Activated T-cell treated with anti-CD3 and anti-CD28 coated beads for 1 hour (primary cell): ENCODE measurements around the gene FHAD1.

Experiments used
- DNase-seq: peaks from one replicate; pipeline ENCODE4 v3.0.0-alpha.2; 2020; ENCODE audit warnings: low read depth

FHAD1 gene

DNA sequence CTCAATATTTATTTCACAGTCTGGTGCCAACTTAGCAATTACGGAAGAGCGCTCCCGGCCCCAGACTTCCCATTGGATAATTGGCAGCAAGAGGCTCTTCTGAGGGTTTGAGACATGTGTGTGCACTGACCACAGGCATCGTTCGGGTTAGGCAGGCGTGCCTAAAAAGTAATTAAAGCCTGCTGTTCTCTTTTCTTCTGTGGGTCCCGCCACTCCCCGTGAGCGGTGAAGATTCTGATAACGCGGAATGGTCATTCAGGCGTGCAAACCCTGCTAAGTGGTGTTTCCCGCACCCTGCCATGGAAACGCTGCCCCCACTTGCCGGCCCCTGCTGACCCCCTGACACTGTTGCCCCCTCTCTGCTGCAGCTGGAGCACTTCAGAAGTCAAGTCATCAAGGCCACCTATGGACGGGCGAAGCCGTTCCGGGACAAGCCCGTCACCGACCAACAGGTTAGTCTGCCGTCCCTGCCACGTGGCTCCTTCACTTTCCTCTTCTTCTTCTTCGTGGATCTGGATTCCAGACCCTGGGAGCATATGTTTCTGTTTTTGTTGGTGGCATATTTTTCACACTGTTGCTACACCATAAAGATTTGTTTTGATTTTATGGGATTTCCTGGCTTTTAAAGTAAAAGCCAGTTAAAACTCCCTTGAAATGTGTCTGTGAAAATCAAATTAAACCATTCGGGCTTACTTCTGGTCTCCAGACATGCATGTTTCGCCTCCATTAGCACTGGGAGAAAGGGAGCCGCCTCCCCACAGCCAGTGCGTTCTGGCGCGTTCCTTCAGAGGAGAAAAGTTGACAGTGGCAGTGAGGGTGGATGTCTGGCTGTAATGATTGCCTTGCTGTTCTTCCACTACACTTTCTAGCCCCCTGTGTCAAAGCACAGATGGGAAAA lies 79.9 kb downstream of the FHAD1 start:
- DNase-seq: no peak

DNA sequence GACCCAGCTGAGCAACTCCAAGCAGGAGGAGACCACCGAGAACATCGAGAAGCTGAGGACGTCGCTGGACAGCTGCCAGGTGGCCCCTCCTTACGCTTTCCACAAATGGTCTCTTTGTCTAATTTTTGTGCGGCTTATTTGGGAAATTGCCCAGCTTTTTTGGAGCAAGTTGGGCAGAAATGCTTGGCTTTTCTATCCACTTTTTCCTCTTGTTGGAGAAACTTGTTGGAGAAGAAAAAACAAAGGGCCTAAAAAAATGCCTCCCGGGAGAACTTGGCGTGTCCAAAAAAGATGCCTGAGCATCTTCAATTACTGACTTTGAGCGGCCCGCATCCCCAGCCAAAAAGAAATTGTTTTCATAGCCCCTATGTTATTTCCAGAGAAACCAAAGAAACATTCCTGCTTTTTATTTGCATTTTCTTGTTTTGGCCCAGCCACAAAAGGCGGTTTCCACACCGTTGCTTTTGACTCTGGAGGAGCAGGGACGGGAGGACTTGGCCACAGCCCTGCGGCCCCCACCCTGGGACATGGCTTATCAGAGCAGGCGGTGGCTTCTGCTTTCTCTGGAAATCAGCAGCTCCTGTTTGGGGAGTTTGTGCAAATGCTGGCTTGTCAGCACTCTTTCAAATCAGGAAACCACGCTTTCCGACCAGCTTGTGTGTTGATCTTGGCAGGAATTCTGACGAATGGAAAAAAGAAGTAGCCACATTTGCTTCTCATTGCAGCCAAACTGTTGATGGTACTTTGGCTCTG lies 81.5 kb downstream of the FHAD1 start:
- no peak for DNase-seq

DNA sequence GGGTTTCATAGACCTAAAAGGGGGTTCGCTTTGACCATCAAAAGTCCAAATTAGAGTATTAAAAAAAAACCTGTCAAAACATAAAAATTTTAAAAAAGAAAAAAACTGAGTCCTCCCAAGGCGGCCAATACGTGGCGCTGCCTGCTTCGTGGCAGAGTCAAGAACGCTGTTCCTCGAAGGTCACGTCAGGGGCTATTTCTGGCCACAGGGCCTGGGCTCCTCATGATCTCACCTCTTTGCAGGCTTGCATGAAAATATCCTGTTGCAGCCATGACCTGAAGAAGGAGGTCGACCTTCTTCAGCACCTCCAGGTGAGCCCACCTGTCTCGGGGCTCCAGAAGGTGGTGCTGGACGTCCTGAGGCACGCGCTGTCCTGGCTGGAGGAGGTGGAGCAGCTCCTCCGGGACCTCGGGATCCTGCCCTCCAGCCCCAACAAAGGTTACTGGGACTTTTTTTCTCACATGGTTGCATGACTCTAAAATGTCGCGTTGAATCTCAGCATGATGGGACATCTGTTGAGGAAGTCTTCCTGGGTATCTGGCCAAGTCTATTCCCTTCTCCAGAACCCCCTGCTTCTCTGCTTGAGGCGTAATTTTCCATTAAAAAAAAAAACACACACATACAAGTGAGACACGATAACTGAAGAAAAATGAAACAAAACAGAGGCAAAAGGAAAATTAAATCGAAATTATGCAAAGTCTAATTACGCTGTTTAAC lies 82.2 kb downstream of the FHAD1 start:
- no peak for DNase-seq

DNA sequence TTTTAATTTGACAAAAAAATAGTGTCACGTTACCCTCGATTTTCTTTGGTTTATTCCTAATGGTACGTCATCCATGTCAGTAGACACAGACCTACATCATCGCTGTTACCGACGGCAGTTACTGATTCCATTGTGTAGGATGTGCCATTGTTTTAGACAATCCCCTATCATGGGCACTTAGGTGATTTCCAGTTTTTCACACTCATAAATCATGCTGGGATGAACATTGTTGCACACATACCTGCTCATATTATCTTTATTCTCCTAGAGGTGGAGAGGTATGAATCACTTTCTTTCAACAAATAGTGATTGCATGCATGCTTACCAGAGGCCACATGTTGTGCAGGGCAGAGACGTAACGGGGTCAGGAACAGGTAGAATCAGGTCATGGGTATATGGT lies 83.0 kb downstream of the FHAD1 start:
- DNase-seq: no peak

DNA sequence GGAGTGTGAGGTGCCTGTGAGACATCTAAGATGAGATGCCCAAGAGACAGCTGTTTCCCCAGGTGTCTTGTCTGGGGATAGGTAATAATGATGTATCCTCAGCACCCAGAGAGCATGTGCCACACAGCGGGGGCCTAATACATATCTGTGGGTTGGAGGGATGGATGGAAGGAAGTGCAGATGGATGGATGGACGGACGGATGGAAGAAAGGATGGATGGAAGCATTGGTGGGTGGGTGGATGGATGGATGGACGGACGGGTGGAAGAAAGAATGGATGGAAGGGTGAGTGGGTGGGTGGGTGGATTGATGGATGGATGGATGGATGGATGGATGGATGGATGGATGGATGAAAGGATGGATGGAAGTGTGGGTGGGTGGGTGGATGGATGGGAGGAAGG lies 84.2 kb downstream of the FHAD1 start:
- no peak for DNase-seq

DNA sequence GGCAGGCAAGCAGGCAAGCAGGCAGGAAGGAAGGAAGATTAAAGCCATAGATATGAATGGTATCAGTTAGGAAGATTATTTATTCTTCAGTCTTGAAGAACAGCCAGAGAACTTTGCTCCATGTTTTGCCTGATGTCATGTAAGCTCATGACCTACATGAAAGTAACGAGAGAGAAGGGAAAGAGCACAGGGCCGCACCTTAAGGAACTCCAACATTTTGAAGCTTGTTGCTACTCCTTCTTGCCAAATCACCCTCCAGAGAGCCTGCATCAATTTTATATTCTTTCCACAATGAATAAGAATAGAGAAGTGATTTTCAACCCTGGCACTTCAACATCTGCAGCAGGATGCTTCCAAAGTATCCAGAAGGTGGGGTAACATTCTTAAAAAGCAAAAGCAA lies 84.7 kb downstream of the FHAD1 start:
- no peak for DNase-seq

DNA sequence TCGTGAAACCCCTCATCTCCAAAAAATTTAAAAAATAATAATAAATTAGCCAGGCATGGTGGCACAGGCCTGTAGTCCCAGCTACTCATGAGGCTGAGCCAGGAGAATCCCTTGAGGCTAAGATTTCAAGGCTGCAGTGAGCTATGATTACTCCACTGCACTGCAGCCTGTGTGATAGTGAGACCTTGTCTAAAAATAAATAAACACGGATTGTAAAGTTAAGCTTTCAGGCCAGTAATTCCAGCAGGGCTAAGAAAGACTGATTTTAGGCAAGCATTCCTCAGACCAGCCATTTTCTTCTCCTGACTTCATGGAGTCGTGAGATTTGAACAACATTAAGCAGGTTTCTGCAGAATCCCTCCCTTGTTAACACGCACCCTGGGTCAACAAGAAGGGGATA lies 85.5 kb downstream of the FHAD1 start:
- no peak for DNase-seq

DNA sequence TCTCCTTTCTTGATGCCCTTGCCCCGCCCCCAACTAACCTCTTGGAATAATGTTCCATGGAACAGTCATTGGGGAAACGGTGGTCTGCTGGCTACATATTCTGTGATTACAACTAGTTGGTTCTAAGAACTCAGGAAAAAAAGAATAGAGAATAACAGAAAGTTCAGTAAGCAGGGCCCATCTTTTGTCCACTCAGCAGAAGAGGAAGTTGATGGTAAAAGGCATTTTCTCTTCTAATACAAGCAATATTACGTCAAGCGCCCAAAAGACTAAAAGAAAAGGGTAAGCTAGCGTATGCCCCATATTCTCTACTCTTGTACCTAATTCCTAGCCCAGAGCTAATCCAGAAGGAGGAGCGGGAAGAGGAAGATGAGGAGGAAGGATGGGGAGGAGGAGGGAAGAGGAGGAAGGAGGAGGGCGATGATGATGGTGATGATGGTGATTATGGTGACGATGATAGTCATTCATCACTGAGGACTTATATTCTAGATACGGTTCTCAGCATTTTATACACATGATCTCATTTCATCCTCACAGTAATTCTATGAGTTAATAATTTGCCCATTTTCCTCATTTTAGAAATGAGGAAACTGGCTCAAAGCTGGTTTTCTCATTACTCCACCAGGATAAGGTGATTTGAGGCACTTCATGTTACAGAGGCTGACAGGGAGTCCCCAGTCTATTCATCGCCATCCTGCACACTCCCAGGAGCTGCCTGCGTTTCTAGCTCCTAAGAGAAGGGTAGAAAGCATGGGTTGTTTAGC lies 86.1 kb downstream of the FHAD1 start:
- no peak for DNase-seq

DNA sequence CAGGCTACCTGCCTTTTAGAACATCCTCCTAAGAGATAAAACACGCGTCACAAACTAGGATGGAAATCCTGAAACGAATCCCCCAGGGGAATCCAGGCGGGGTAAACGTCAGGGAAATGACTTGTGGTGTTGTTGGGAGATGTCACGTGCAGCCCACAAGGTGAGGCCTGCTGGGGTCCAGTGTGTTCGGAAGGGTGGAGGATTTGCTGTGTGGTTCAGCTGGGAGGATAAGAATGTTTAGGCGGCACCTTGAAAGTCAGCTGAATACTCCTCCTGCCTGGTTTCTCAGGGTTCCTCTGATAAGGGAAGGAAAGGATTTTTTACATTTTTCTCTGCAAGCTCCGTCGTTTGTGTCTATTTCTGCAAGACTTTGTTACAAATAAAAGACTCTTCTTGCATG lies 88.0 kb downstream of the FHAD1 start:
- no peak for DNase-seq

DNA sequence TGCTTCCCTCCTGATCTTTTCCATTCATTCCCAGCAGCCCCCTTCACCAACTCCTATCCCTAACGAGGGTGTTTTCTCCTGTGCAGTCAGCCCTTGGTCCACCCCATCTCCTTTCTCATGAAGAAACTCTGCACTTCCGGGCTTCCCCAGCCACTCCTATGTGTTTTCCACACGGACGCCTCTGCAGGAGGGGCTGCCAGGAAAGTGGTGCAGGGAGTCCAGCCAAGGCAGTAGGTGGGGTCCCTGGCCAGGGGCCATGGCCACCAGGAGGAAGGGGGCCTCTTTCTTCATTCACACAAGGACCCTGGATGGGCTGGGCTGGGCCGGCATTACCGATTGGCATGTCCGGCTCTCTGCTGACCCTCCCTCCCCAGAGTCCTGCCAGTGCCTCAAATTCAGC lies 89.8 kb downstream of the FHAD1 start:
- no peak for DNase-seq

DNA sequence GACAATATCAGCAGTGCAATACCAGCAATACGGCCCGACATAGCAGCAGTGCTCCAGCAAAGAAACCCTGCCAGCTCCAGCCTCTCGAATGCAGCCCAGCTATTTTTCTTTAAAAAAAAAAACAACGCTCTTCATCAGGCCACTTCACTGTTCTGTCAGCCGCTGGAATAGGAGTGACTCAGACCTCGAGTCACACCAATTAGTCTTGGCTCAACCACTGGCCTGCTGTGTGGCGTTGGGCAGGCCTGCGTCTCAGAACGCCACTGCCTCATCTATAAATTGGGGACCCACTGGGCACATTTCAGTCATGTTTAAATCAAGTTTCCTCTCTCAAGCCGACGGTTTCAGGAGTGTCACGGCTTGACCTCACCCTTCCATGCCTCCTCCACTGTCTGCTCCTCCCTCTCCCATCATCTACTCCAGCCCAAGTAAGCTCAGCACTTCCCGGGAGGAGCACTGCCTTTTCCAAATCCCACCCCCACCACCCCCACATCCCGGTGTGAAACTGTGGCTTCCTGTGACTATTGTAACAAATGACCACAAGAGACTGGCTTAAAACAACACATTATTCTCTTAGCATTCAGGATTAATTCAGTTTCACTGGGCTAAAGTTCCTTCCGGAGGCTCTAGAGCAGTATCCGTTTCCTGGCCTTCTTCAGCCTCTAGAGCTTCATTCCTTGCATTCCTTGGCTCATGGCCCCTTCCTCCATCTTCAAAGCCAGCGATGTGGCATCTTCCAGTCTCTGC lies 90.8 kb downstream of the FHAD1 start:
- no peak for DNase-seq

DNA sequence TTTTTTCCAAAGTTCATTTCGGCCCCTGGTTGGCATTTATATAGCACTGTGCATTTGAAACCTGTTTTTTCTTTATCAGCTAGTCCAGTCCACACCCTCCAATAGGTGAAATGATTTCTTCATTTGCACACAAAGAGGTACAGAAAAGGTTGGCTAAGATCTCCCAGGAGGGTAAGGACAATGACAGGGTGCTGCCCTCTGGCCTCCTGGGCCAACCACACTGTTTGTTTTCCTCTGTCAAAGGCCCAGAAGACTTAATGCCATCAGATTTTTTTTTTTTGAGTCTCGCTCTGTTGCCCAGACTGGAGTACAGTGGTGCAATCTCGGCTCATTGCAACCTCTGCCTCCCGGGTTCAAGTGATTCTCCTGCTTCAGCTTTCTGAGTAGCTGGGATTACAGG lies 92.5 kb downstream of the FHAD1 start:
- DNase-seq: no peak

DNA sequence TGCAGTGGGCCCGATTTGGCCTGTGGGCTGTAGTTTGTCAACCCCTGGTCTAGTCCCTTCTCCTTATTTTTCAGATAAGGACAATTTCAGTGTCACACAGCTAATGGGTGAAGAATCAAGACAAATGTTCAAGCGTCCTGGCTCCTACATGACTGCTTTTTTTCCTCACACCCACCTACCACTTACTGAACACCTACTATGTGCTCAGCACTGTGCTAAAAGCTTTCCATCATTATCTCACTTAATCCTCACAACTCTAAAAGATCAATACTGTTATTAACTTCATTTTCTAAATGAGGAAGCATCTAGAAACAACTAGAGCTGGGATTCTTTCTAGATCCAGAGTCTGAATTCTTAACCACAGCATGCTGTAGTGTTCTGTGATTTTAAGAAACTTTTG lies 94.2 kb downstream of the FHAD1 start:
- DNase-seq: no peak

DNA sequence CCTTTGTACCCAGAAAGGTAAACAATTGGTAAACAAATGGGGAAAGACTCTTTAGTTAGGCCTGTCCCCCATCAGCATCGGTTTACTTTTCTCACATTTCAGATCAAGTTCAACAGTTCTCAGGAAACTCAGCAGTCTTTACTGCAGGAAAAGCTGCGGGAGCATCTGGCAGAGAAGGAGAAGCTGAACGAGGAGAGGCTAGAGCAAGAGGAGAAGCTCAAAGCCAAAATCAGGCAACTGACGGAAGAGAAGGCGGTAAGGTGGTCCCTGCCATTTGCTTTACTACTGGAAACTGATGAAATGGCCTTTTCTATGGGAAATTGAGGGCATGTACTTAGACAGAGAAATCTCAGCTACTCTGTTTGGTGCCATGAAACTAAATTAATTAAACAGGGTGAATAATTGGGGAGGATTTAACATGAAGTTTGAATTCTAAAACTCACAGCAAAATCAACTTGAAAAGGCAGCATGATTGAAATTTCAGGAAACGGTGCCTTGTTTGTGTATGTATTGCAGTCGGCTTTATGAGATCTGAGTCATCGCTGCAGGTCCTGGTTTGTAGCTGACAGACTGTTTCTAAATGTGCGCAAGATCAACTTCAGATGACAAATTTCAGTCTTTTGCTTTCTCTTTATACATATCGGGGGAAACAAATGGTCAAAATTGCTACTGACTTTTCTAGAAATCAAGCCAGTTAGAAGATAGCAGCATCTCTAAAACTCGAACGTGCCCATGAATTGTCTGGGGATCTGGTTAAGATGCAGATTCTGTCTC lies 94.8 kb downstream of the FHAD1 start:
- no peak for DNase-seq

DNA sequence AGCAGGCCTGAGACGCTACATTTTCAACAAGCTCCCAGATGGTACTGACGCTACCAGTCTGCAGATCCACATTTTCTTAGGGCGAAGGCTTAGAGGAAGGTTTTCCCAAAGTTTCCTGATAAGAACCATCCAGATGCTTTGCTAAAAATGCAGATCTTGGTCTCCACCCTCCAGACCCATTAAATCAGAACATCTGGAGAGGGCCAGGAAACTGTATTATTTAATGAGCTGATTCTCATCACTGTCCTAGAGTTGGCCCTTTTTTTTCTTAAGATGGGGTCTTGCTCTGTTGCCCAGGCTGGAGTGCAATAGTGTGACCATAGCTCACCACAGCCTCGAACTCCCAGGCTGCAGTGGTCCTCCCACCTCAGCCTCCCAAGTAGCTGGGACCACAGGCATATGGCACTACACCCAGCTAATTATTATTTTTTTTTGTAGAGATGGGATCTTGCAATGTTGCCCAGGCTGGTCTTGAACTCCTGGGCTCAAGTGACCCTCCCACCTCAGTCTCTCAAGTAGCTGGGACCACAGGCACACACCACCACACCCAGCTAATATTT lies 95.5 kb downstream of the FHAD1 start:
- no peak for DNase-seq

DNA sequence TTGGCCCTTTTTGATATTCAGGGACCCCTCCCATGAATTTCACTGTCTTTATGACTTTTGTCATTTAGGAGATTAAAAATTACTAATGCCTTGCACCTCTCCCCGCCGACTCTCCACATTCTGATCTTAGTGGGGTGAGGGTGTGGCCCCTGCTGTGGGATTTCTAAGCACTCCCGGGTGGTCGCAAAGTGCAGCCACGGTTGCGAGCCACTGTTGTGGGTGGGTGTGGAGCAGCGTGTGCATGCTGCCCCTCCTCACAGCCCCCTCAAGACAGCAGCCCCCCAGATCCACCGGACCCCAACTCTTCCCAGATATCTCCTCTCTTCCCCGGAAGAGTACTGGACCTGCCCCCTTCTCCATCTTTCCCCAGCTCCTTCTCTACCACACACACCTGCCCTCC lies 96.1 kb downstream of the FHAD1 start:
- no peak for DNase-seq

DNA sequence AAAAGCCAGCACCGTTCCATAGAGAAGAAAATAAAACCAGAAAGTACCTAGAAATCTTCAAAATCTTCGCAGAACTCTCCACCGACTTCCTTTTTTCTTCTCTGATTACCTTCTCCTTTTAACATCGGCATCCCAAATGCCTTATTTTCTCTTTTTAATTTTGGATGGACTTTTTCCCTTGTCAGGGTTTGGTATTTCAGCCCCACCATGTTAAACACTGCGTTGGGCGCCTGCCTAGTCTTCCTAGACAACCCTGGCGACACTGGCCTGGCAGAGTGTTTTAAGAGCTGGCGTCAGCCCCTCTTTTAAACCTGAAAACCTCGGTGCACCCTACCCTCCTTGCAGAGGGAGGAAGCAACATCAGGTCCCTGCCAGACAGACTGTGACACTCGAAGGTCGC lies 96.7 kb downstream of the FHAD1 start:
- DNase-seq: no peak

DNA sequence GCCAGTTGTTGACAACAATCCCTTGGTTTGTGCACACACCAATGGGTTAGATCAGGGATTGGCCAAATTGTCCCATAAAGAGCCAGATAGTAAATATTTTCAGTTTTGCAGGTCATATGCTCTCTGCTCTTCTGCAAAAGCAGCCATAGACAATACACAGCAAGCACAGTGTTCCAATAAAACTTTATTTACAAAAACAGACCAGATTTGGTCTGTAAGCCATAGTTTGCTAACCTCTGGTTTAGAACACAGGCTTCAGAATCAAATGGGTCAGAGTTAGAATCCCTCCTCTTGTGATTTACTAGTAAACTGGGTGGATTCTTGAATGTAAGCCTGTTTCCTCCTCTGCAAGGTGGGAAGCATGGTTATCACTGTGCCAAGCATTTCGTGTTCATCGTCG lies 97.4 kb downstream of the FHAD1 start:
- no peak for DNase-seq

DNA sequence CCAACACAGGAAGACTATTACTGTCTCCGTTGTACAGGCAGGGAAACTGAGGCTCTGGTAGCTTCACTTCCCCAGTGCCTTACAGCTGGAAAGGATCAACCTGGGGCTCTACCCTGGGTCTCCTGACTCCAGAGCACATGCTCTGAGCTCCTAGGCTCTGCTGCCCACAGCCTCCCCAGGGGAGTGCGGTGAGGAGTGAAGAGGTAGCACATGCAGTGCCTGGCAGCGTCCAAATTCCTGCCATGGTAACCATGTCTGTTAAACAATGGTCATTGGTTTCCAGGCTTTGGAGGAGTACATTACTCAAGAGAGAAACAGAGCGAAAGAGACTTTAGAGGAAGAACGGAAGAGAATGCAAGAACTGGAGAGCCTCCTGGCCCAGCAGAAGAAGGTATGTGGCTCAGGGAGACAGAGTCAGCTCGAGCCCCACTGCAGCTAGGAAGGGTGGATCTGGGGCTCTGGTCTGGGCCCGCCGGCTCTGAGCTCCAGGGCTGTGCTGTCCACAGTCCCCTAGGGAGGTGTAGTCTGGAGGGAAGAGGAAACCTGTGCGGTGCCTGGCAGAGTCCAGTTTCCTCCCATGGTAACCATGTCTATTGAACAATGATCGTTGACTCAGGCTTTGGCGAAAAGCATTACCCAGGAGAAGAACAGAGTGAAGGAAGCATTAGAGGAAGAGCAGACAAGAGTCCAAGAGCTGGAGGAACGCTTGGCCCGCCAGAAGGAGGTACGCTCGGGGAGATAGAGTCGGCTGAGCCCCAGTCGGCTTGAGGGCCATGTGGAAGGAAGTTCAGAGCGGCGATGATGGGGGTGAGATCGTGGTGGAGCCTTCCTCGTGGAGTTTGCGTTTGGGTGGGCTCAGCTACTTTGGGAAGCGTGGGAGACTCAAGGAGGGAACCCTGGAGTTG lies 98.0 kb downstream of the FHAD1 start:
- DNase-seq: no peak
